ENCODE results near the gene GNG7.

- no peak for TF ChIP-seq ESRRA (CRISPR knock-in tag; IDR thresholded peaks at IDR 0.05; ENCODE audit: borderline replicate concordance)
- TF ChIP-seq CREB1 (CRISPR knock-in tag; IDR thresholded peaks at IDR 0.05), result no peak
- no peak for TF ChIP-seq TEAD4 (CRISPR knock-in tag; IDR thresholded peaks at IDR 0.05)
- TF ChIP-seq E2F4 (CRISPR knock-in tag; IDR thresholded peaks at IDR 0.05; ENCODE audit: borderline replicate concordance, low read depth), result no peak
These were observed 24.3 kb downstream of the GNG7 start for GRCh38 chr19:2678044-2678671.

Data from WTC11 (cell line).